M059J (cell line): ENCODE measurements around the gene PUDP. TPM values are rescaled to one million over a fixed set of nuclear protein-coding genes. Genes with fewer than 3 reads are reported as not detected.
"Not testable (repeated sequence)": the region's sequence is repeated elsewhere in the genome, so short reads cannot be mapped to it uniquely, and the experiment has no call there.

Experiments used
- DNase-seq: peaks from one replicate; pipeline ENCODE4 v3.0.0-alpha.2; 2012; ENCODE audit warnings: low read depth
- total RNA-seq: library from RNA; depleted of rRNA; stranded (reverse); fragments of >200 nt; shearing (Covaris generic); gene quantifications from 2 replicates; pipeline ENCODE4 v1.2.3, GENCODE V29; 2014; rRNA removed

Gene PUDP
- total RNA-seq = 10.3 and 11.7 TPM in 2 replicates

DNA sequence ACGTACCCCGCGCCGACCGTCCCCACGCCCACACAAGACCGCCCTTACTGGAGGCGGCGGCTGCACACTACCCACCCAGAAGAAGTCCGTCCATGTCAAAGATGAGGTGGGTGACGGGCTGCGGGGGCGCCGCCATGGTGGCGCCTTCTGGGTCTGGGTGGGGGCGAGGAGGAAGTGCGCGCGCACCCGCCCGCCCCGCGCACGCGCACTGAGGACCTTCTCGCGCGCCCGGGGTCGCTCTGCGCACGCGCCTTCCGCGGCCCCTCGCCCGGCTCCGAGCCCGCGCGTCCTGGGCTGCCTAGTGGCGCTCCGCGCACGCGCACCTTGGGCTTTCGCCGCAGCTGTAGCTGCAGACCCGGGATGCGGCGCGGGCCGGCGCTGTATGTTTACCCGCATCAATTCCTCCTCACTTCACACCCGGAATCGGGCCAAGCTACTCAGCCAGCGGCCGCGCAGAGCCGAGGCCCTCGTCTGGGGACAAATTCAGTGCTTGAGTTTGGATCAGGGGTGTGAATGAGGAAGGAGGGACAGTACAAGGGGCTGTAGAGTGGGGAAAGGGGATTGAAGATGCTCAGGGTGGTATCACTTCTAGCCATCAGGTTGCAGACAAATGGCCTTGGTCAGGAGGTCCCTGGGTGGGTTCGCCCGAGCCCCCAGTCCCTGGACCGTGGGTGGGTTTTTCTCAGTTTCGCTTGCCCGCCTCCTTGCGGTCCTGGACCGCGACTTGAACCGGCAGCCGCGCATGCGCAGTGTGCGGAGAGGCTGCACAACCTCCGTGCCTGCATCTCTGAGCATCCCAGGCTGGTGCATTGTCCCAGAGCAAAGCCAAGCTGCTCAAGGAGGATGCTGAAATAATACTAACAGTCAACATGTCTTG, at the start of gene PUDP:
TSS of gene PUDP (minus strand) at position 176 of the 877 bp plus-strand sequence. CDS start at position 136, 40 bp downstream.
- peak; percentile 79 for DNase-seq

DNA sequence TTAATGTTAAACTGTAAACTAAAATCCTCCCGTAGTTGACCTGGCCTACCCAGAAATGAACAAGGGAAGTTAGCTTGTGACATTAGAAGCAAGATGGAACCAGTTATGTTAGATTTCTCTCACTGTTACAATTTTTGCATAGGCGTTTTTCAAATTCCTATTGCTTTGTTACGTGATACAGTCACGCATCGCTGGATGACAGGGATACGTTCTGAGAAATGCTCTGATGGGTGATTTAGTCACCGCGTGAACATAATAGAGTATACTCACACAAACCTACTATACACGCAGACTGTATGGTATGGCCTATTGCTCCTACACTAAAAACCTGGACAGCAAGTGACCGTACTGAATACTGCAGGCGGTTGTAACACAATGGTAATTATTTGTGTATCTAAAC, 46.7 kb upstream of the PUDP start:
- DNase-seq = no peak

DNA sequence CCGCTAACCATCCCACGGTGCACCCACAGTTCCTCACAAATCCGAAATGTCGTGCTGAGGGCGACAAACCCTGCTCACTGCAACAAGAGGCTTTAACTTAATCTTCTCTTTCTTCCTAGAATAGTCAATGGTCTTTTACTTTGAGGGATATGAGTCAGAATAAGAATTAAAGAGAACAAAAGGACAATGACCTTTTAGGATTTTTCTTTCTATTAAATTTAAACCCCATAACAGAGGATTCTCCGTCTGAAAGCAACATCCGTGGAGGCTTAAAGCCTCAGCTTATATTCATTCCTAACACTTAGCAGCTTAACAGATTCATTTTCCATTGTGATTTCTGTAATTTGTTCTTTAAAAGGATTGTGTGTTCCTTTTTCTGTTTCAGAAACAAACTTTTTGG, 44.9 kb upstream of the PUDP start:
- DNase-seq = no peak

DNA sequence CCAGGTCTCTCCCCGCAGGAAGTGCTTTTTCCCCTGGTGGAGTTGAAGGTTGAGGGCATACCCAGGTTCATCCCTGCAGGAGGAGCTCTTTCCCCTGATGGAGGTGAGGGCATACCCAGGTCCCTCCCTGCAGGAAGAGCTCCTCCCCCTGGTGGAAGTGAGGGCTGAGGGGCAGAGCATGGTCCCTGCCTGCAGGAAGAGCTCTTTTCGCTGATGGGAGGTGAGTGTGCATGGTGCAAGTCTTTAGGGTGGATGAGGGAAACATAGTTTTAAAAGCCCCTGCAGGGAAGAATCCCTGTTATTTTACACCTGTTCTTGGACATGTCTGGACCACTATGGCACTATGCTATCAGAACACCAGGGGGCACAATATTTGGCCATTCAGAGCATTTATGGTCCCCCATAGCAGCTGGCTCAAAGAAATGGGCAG, 43.7 kb upstream of the PUDP start:
- DNase-seq = no peak

DNA sequence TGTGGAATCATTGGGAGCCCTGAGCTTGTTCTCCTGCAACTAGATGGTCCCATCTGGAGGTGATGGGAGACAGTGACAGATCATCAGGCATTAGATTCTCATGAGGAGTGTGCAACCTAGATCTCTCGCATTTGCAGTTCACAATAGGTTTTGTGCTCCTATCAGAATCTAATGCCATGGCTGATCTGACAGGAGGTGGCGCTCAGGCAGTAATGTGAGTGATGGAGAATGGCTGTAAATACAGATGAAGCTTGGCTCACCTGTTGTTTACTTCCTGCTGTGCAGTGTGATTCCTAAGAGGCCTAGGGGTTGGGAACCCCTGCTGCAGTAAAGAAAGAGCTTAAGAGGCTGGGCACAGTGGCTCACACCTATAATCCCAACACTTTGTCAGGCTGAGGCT, 42.2 kb upstream of the PUDP start:
- DNase-seq = no peak

- DNase-seq = no peak
Measured at GRCh38 chrX:7188672-7189071, 40.7 kb upstream of the PUDP start.

DNA sequence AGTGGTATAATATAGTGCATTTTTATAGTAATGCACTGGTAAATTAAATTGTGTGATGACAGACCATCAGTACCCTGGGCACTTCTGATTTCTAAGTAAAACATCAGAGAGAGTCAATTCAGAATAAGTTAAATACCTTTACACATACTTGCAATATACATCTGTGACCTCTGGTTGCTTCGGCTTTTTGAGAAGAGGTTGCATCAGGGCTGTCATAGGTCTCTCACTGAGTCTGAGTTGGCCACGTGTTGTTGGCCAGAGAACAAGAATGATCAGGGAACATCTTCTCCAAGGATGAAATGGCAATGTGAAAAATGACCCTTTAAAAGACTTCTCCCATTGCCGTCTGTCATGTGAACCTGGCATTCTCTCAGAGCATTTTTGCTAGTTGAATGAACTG, 36.9 kb upstream of the PUDP start:
- DNase-seq = no peak

DNA sequence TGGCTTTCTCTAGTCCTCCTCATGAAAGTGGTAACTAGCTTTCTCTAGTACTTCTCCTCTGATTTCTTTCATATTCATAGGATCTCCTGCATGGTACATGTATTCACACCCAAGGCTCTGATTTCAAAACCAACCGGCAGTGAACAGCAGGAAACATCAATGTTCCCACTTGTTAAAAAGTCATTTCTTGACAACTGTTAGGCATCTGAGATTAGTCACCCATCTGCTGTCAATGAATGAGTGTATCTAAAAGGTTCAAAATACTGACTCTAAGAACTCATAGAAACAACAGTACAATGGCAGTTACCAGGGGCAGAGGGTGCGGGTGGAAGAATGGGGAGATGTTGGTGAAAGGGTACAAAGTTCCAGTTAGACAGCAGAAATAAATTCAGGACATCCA, 31.5 kb upstream of the PUDP start:
- DNase-seq = no peak

- not testable (repeated sequence) for DNase-seq
Measured at GRCh38 chrX:7178859-7179258, 30.9 kb upstream of the PUDP start.

GRCh38 chrX:7170898-7171297, 22.9 kb upstream of the PUDP start:
- DNase-seq = peak; percentile 7

DNA sequence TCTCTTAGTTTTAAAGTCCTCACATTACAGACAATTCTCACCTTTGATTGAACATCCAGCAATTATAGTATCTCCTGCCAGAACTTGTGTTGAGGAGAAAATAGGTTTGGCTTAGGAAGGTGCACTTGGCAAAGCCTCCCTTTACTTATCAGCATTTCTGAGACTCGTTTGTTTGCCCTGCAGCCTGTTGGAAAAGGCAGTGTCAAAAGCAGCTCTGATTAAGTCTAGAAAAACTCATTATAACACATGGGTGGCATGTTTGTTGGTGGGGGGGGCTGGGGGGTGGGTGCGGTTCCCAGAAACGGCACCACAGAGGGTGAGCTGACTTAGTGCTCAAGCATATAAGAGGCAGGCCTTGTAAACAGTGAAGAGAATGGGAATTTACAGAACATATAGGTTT, 21.7 kb upstream of the PUDP start:
- no peak for DNase-seq

DNA sequence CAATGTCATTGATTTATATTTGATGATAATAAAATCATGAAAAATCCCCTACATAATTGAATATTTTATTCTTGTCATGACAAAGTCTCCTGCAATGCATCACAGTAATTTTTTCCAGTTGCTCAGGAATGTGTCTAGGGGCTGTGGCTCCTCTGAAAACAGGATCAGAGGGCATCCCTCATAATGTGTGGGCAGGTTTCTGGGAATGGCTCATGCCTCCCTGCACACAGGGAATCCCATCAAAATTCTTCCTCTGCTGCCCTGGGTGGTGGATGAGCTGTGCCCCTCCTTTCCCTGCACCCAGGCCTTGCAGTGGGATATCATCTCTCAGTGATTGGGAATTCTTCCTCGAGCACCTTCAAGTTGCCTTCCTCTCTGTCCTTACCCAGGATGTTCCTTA, 20.4 kb upstream of the PUDP start:
- DNase-seq = no peak

- DNase-seq = no peak
Measured at GRCh38 chrX:7164174-7164573, 16.2 kb upstream of the PUDP start.

- DNase-seq = no peak
Measured at GRCh38 chrX:7163146-7163677, 15.3 kb upstream of the PUDP start.

DNA sequence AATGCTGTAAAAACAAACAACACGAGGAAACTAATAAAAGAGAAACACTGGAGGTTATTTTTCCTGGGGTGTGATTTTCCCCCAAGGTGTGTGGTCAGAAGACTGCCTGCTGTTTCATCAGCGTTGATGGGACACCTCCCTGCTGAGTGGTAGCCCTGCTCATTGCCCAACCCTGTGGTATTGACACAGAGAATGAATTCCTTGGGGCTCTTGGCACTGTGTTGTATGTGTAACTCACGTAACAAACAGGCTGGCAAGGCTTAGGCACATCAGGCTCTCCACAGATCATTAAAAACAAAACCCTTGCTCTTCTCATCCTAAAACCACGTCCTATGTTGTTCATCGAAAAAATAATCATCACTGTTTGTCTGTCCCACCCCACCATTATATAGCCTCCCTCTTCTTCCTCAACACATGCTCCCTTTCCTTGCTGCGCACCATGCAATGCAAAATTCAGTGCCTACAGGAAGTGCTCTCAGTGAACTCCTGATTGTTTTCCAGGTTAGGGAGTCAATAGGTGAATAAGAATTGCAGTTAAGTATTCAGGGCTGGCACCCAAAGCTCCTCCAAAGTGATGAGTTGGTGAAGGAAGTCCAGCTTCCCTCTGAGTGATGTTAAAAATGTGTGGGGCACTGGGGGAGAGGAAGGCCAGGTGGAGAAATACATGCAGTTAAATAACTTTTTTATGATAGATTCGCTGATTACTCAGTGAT, 11.4 kb upstream of the PUDP start:
- DNase-seq = peak; percentile 39

DNA sequence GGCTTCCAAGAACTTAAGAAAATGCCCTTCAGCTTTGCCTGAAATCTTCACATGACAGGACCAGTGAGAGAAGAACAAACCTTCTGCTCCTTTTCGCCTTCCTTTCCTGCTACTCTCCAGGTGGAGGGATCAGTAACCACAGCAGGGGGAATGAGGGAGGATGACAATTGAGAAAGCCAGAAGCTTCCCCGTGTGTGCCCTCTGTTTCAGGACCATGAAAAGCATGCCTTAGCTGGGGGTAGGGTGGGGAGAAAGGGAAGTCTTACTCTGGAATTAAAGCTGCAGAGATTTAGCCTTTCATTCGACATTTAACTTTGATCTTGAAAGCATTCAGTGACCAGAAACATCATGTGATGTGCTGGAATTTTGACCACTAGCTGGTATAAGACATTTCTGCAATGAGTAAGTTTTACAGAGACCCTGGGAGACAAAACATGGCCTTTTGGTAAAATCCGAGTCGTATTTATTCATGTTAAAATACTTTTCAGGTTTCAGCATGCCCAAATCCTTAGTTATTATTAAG, 10.6 kb upstream of the PUDP start:
- DNase-seq = peak; percentile 9

- DNase-seq = no peak
Measured at GRCh38 chrX:7156879-7157278, 8.9 kb upstream of the PUDP start.

DNA sequence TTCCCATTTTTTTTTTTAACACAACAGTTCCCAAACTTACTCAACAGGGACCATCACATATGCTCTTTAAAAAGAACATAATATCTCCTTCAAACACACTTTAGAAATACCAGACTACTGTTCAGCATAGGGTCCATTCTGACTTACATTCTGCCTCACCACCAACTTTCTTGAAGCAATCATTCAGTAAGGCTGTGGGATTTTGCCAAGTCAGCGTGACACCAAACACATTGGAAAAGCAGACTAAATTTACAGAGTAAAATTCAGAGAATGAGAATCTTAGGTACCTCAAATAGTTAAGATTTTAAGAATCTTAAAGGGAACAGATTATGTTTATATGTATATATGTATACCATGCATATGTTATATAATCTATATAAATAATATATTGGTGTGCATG, 7.2 kb upstream of the PUDP start:
- DNase-seq = no peak

- DNase-seq = no peak
Measured at GRCh38 chrX:7154041-7154597, 6.2 kb upstream of the PUDP start.

DNA sequence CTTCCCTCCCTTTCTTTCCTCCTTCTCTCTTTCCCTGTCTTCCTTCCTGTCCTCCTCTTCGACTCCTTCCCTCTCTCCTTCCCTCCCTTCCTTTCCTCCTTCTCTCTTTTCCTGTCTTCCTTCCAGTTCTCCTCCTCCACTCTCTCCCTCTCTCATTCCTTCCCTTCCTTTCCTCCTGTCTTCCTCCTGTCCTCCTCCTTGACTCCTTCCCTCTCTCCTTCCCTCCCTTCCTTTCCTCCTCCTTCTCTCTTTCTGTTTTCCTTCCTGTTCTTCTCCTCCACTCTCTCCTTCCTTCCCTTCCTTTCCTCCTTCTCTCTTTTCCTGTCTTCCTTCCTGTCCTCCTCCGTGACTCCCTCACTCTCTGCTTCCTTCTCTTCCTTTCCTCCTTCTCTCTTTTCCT, 5.3 kb upstream of the PUDP start:
- DNase-seq = no peak

GRCh38 chrX:7149411-7149810, 1.5 kb upstream of the PUDP start:
- no peak for DNase-seq

DNA sequence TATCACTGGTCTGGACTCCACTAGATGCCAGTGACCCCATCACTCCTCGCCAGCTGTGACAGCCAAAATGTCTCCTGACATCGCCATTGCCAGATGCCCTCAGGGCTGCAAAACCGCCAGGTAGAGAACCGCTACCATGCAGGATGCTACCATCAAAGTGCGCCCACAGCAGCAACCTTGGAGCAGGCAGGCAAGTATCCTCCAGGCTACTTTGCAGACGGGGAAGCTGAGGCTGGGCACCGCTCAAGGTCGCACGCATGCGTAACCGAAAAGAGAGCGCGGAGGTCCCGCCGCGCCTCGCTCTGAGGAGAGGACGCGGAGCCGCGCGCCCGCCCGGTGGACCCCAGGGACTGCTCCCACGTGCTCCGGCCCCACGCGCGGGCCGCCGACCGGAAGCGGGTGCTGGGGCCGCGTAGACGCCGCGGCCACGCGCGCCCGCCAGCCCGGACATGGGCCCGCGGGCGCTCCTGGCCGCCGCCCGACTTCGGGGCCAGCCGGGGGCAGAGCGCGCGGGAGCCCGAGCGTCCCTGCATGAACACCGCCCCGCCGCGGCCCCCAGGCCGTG, 458 bp downstream of the PUDP start, which contains the start of gene STS:
TSS of gene STS (plus strand) at position 300 of the 565 bp plus-strand sequence. CDS start 105,488 bp downstream, outside the sequence.
- DNase-seq = peak; percentile 19
